NOMO-1 treated with dmso at 0.1 percent for 144 hours (cell line): Measurements from ENCODE around the gene KLHL3.
A peak's percentile ranks its signal among the peaks of the same experiment; 100 is the strongest.
"Not testable (repeated sequence)": the region's sequence is repeated elsewhere in the genome, so short reads cannot be mapped to it uniquely, and the experiment has no call there.

Source experiments
- DNase-seq: peaks from one replicate; lab custom pipeline; 2025; ENCODE audit not compliant: unreplicated experiment; lab: John Stamatoyannopoulos, UW

Gene KLHL3, protein sequence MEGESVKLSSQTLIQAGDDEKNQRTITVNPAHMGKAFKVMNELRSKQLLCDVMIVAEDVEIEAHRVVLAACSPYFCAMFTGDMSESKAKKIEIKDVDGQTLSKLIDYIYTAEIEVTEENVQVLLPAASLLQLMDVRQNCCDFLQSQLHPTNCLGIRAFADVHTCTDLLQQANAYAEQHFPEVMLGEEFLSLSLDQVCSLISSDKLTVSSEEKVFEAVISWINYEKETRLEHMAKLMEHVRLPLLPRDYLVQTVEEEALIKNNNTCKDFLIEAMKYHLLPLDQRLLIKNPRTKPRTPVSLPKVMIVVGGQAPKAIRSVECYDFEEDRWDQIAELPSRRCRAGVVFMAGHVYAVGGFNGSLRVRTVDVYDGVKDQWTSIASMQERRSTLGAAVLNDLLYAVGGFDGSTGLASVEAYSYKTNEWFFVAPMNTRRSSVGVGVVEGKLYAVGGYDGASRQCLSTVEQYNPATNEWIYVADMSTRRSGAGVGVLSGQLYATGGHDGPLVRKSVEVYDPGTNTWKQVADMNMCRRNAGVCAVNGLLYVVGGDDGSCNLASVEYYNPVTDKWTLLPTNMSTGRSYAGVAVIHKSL

DNA sequence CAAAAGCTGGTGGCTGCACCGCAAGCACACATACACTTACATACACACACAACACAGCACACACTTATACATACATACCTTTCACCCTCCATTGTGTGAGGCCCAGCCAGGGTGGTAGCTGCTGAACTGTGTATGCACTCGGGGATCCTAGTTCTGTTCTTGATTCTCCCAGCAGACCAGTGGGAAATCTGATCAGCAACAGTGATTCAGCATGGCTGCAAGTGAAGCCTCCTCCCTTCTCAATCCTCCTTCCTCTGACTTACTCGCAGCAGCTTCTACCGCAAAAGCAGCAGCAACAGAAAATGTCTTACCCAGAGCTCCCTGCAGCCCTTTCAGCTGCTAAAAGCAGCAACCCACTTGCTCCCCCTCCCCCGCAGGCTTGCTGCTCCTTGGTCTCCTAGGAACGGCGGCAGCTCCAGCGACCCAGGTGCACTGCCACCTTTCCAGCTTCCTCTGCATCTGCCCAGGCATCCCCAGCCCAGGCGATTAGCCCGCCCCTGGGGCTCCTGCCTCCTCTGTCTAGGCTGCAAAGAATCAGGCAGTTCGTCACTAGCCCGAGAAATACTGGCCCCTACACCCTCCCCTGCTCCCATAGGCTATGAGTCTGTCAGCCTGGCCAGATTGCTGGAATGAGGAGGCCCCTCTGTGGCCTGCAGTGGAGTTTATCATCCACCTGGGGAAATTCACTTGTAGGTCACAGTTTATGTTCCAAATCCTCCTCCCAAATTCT is at the start of gene KLHL3:
KLHL3 (minus strand) TSS at position 535 of the 730 bp plus-strand sequence; CDS start at position 92, 443 bp downstream.
- no peak for DNase-seq

DNA sequence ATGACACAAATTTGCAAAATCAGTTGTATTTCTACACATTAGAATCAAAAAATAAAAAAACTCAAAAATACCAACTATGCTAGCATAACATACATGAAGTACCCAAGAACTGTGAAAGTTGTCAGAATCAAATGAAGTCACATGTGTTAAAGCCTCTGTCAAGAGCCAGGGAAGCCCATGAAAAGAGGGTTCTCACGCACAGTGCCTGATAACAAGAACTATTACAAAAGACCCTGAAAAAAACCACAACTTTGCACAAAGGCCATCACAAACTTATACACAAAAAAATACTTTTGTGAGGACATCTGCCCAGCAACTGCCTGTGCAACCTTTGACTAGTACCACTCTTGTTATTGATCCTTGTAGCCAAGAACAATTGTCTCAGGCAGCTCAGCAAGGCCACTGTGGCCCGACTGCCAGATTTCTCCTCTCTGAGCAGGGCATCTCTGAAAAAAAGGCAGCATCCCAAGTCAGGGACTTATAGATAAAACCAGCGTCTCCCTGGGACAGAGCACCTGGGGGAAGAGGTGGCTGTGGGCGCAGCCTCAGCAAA is 47.2 kb upstream of the KLHL3 start:
- DNase-seq, result no peak

GRCh38 chr5:137782055-137782454 is 46.2 kb upstream of the KLHL3 start:
- no peak for DNase-seq

DNA sequence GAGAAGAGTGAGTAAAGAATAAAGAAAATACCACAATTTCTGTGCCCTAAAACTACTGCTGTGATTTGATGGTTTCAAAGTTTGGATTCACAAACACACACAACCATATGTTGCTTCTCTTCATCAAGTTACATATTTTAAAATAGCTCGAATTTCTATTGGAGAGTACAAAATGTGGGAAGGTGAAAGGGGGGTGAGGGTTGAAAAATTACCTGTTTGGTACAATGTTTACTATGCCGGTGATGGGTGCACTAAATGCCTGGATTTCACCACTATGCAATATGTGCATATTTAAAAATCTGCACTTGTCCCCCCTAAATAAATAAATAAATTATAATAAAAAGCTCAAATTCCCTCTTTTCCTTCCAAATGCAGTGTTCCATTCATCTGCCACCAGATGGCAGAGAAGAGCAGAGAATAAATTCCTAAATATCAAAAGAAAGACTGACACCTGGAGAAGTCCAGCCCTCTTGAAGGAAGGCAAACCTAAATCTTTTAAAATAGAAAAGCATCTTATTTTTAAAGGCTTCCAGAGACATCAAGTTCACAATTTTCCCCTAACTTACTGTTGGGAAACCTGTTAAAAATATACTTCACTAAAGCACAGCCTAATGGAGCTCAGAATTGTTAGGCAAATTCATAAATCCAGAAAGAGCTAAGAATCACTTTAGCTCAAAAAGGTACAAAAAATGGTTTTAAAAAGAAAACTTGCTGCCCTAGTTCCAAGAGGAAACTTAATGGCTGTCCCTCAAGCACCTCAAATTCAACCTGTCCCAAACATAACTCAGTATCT is 43.1 kb upstream of the KLHL3 start:
- no peak for DNase-seq

- DNase-seq, result not testable (repeated sequence)
Measured at GRCh38 chr5:137767937-137768336, 32.0 kb upstream of the KLHL3 start.

DNA sequence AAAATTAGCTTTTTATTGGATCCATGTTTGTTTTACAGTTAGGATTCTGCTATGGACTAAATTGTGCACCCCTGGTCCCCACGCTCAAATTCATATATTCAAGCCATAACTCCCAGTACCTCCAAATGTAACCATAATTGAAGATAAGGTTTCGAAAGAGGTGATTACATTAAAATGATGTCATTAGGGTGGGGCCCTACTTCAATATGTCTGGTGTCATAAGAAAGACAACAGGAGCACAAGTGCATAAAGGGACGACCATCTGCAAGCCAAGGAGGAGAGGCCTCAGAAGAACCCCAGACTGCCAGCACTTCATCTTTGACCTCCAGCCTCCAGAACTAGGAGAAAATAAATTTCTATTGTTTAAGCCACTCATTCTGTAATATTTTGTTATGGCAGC is 25.7 kb upstream of the KLHL3 start:
- no peak for DNase-seq

DNA sequence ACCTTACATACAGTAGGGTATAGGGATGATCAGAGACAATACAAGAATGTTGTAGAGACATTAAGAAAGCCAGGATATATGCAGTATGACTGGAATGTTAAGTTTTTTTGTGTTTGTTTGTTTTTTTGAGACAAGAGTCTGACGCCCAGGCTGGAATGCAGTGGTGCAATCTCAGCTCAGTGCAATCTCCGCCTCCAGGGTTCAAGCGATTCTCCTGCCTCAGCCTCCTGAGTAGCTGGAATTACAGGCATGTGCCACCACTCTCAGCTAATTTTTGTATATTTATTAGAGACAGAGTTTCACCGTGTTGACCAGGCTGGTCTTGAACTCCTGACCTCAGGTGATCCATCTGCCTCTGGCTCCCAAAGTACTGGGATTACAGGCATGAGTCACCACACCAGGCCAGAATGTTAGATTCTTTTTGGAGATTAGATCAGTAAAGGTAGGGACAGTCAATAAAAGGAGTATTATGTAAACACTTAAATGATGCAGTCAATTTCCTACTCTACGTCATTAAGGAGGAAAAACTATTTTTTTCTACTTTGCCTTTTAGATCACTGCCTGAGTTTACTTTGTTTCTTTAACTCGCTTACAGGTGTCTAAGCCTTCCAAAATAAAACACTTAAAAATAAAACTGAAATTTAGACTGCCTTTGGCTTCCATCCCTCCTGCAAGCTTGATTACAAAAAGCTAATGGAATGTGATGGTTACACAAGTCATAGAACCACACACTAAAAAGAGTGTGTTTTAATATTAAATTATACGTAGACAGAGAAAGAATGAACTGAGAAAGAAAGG is 25.0 kb upstream of the KLHL3 start:
- no peak for DNase-seq

DNA sequence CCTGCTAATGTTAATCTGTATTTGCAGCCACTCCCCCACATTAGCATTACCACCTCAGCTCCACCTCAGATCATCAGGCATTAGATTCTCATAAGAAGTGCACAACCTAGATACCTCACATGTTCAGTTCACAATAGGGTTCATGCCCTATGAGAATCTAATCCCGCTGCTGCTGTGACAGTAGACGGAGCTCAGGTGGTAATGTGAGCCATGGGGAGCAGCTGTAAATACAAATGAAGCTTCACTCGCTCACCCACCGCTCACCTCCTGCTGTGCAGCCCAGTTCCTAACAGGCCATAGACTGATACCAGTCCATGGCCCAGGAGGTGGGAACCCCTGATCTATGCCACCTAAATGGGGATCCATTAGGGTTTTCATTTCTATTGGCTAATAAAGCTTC is 24.4 kb upstream of the KLHL3 start:
- DNase-seq, result no peak

GRCh38 chr5:137758715-137759306 is 22.9 kb upstream of the KLHL3 start:
- no peak for DNase-seq

DNA sequence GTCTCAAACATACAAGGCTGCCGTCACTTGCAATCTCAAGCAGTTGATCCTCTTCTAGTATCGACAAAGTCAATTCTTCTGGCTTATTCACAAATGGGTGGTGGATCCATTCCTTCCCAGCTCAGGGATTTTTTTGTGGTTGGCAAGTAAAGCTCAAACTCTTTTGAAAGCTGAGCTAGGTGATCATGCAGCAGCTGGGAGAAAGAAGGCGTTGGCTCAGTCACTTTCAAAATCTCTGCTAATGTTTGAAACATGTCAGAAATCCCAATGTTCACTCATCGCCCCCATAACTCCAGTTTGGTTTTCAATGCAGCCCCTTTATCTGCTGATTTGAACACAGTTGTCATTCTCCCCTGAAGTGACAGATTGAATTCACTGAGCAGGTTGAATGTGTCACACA is 22.2 kb upstream of the KLHL3 start:
- no peak for DNase-seq

- DNase-seq, result no peak
Measured at GRCh38 chr5:137757634-137758033, 21.7 kb upstream of the KLHL3 start.

GRCh38 chr5:137754961-137755762 is 19.3 kb upstream of the KLHL3 start:
- peak; percentile 32 for DNase-seq

DNA sequence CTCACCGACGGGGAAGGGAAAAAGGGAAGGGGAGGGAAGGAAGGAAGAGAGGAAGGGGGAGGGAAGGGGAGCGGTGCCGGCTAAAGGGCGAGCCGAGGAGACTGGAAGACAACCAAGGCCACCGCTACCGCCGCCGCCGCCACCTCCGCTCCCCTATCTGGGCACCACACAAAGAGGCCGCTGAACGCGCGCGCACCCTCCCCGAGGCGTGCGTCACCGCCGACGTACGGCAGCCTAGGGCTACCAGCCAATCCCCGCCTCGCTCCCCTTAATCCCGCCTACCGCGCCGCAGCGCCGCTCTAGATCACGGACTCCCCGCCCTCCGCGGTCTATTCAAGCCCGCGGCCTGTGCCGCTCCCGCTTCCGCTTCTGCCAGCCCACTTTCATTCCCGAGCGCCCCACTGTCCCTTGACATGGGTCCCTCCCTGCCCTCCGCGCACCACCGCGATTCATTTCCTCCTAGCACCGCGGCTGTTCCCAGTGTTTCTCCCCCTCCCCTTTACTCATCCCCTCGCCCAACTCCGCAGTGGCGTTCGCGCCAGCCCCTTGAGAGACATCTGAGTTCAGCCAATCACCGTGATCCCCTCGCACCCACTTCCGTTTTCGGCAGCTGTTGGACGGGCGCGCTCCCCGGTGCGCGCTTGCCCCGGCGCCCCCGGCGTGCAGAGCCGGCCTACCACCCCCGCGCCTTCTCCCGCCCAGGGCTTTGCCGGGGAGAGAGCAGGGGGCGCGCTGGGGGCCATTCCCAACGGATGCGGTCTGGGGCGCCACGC is 18.5 kb upstream of the KLHL3 start, which contains the start of gene HNRNPA0:
HNRNPA0 (minus strand) TSS at position 176 of the 773 bp plus-strand sequence. CDS start 297 bp downstream, outside the sequence.
- DNase-seq, result peak; percentile 98

DNA sequence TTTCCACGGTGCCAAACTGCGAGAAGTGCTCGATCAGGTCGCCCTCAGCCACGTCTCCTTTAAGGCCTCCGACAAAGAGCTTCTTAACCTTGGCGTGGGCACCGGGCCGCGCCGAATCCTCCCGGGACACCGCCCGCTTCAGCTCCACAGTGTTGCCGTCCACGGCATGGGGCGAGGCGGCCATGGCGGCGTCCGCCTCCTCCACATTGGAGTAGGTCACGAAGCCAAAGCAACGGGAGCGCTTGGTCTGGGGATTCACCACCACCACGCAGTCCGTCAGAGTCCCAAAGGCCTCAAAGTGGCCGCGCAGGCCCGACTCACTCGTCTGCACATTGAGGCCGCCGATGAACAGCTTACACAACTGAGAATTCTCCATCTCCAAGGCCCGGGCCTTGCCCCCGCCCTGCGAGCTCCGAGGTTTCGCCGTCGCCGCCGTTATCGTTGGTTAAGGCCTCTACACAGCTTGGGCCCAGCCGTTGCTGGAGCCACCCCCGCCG is 17.9 kb upstream of the KLHL3 start:
- no peak for DNase-seq

DNA sequence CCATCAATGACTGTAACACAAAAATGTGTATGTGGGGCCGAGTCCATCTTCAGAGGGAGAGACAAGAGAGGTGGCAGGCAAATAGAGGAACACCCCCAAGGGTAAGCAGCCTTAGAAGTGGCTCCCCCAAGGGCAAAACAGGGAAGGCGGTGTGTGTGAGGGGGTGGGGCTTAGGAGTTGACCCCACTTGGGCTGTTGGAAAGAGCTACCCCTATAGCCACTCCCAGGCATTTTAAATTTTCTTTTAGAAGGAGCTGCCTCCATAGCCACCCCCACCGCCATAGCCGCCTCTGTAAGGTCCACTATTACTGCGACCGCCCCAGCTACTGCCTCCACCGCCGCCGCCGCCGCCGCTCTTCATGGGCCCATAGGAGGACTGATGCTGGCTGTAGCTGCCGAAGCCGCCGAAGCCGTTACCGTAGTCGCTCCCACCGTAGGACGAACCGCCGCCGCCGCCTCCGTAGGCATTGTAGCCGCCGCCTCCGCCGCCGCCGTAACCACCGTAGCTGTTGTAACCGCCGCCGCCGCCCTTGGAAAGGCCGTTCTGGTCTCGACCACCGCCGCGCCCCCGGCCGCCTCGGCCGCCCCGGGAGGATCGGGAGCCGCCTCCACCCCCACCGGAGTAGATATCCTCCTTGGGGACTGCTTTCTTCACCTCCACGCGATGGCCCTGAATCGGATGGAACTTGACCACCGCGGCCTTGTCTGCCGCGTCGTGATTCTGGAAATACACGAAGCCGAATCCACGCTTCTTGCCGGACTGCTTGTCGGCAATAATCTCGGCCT is 17.2 kb upstream of the KLHL3 start:
- peak; percentile 43 for DNase-seq

DNA sequence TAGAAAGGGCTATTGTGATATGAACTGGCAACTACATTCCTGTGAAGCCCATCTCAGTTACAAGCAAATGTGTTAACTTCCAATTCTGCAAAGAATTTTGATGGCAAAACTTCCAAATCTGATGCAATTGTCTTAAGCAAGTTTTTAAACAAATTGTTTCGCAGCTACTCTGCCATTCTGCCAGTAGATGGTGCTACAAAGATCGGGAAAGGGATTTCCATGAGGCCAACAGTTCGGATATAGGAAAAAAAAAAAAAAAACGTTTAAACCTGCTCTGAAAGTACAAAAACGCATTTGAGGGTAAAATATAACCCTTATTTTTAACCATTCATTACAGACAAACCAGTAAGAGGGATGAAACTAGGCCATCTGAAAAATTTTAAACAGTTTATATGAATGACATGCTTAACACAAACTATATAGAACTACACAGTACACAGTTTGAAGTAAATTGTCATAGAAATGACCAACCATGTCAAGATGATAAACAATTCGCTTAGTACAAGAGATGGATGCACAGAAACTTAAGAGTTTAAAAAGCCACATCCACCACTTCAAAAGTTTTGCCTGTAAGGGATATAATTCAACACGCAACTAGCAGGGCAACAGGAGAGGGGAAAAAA is 16.1 kb upstream of the KLHL3 start:
- peak; percentile 12 for DNase-seq

- no peak for DNase-seq
Measured at GRCh38 chr5:137750436-137750835, 14.5 kb upstream of the KLHL3 start.
